Measurements from ENCODE around the gene ADD1. TPM values are rescaled to one million over a fixed set of nuclear protein-coding genes. Genes with fewer than 3 reads are reported as not detected.

ADD1 gene
- total RNA-seq, 2 donors from 2014 or later = 220 to 254 TPM

GRCh38 chr4:2824329-2824835 lies 19.3 kb upstream of the ADD1 start:
- no peak overlapping the region for H3K4me3 Mint-ChIP-seq
- H3K4me1 Mint-ChIP-seq = peaks cover 14% of the 10 kb centered on the region
- no peaks in the 10 kb centered on the region for H3K9me3 Mint-ChIP-seq
- no peak for ATAC-seq (replicated peaks)
- no peaks in the 10 kb centered on the region for H3K27me3 Mint-ChIP-seq
- H3K36me3 Mint-ChIP-seq (ENCODE audit: low read depth) = peaks cover 80% of the 10 kb centered on the region
- no peak overlapping the region for H3K27ac Mint-ChIP-seq

- Mint-ChIP-seq H3K9me3 (no peaks in the 10 kb centered on the region), H3K27me3 (no peaks in the 10 kb centered on the region), H3K4me3 (no peak overlapping the region), H3K4me1 (peaks cover 10% of the 10 kb centered on the region), H3K36me3 (ENCODE audit: low read depth) (peaks cover 81% of the 10 kb centered on the region), H3K27ac (no peak overlapping the region)
- ATAC-seq (replicated peaks) = no peak
These were observed 18.7 kb upstream of the ADD1 start for GRCh38 chr4:2824836-2825381.

- ATAC-seq (replicated peaks) = no peak
- no peaks in the 10 kb centered on the region for H3K9me3 Mint-ChIP-seq
- no peaks in the 10 kb centered on the region for H3K27me3 Mint-ChIP-seq
- H3K4me3 Mint-ChIP-seq = no peak overlapping the region
- H3K36me3 Mint-ChIP-seq (ENCODE audit: low read depth) = peaks cover 89% of the 10 kb centered on the region
- no peak overlapping the region for H3K27ac Mint-ChIP-seq
- H3K4me1 Mint-ChIP-seq = peaks cover 10% of the 10 kb centered on the region
These were observed 17.9 kb upstream of the ADD1 start for GRCh38 chr4:2825740-2826139.

- Mint-ChIP-seq H3K36me3 (ENCODE audit: low read depth) (peaks cover 86% of the 10 kb centered on the region), H3K4me3 (no peak overlapping the region), H3K9me3 (no peaks in the 10 kb centered on the region), H3K27ac (no peak overlapping the region), H3K27me3 (no peaks in the 10 kb centered on the region), H3K4me1 (peaks cover 10% of the 10 kb centered on the region)
- ATAC-seq (replicated peaks) = no peak
These were observed 16.4 kb upstream of the ADD1 start for GRCh38 chr4:2827071-2827873.

- ATAC-seq (replicated peaks) = no peak
- Mint-ChIP-seq H3K27me3 (no peaks in the 10 kb centered on the region), H3K9me3 (no peaks in the 10 kb centered on the region), H3K4me1 (peaks cover 10% of the 10 kb centered on the region), H3K36me3 (ENCODE audit: low read depth) (peaks cover 86% of the 10 kb centered on the region), H3K27ac (peak overlapping the region; percentile 16), H3K4me3 (no peak overlapping the region)
These were observed 15.5 kb upstream of the ADD1 start for GRCh38 chr4:2827874-2828751.

- Mint-ChIP-seq H3K27me3 (no peaks in the 10 kb centered on the region), H3K27ac (peak overlapping the region; percentile 16), H3K4me1 (peaks cover 10% of the 10 kb centered on the region), H3K4me3 (no peak overlapping the region), H3K36me3 (ENCODE audit: low read depth) (peaks cover 86% of the 10 kb centered on the region), H3K9me3 (no peaks in the 10 kb centered on the region)
- ATAC-seq (replicated peaks) = no peak
These were observed 14.9 kb upstream of the ADD1 start for GRCh38 chr4:2828758-2829181.

GRCh38 chr4:2829321-2829932 lies 14.2 kb upstream of the ADD1 start:
- ATAC-seq (replicated peaks) = no peak
- no peaks in the 10 kb centered on the region for H3K9me3 Mint-ChIP-seq

GRCh38 chr4:2829933-2830451 lies 13.7 kb upstream of the ADD1 start:
- no peak for ATAC-seq (replicated peaks)
- no peak overlapping the region for H3K27ac Mint-ChIP-seq
- peaks cover 10% of the 10 kb centered on the region for H3K4me1 Mint-ChIP-seq
- H3K36me3 Mint-ChIP-seq (ENCODE audit: low read depth) = peaks cover 74% of the 10 kb centered on the region
- no peaks in the 10 kb centered on the region for H3K27me3 Mint-ChIP-seq
- no peaks in the 10 kb centered on the region for H3K9me3 Mint-ChIP-seq
- H3K4me3 Mint-ChIP-seq = no peak overlapping the region

More at GRCh38 chr4:2829321-2829932, 14.2 kb upstream of the ADD1 start:
- Mint-ChIP-seq H3K27me3 (no peaks in the 10 kb centered on the region), H3K4me3 (no peak overlapping the region), H3K4me1 (peaks cover 10% of the 10 kb centered on the region), H3K27ac (no peak overlapping the region), H3K36me3 (ENCODE audit: low read depth) (peaks cover 80% of the 10 kb centered on the region)

GRCh38 chr4:2830632-2831610 lies 12.7 kb upstream of the ADD1 start:
- H3K4me1 Mint-ChIP-seq = peaks cover 10% of the 10 kb centered on the region
- H3K36me3 Mint-ChIP-seq (ENCODE audit: low read depth) = peaks cover 65% of the 10 kb centered on the region
- H3K27ac Mint-ChIP-seq = no peak overlapping the region
- no peaks in the 10 kb centered on the region for H3K27me3 Mint-ChIP-seq
- ATAC-seq (replicated peaks) = no peak
- no peaks in the 10 kb centered on the region for H3K9me3 Mint-ChIP-seq
- H3K4me3 Mint-ChIP-seq = no peak overlapping the region

GRCh38 chr4:2831611-2832308 lies 11.9 kb upstream of the ADD1 start:
- no peak overlapping the region for H3K27ac Mint-ChIP-seq
- H3K36me3 Mint-ChIP-seq (ENCODE audit: low read depth) = peaks cover 57% of the 10 kb centered on the region
- H3K27me3 Mint-ChIP-seq = no peaks in the 10 kb centered on the region
- H3K9me3 Mint-ChIP-seq = no peaks in the 10 kb centered on the region
- H3K4me3 Mint-ChIP-seq = no peak overlapping the region
- H3K4me1 Mint-ChIP-seq = peaks cover 6% of the 10 kb centered on the region
- ATAC-seq (replicated peaks) = no peak

- Mint-ChIP-seq H3K4me1 (peaks cover 4% of the 10 kb centered on the region), H3K4me3 (no peak overlapping the region), H3K9me3 (no peaks in the 10 kb centered on the region), H3K36me3 (ENCODE audit: low read depth) (peaks cover 50% of the 10 kb centered on the region), H3K27ac (peak overlapping the region; percentile 28), H3K27me3 (no peaks in the 10 kb centered on the region)
- ATAC-seq (replicated peaks) = no peak
These were observed 11.2 kb upstream of the ADD1 start for GRCh38 chr4:2832309-2832980.

GRCh38 chr4:2832981-2833670 lies 10.5 kb upstream of the ADD1 start:
- Mint-ChIP-seq H3K9me3 (no peaks in the 10 kb centered on the region), H3K4me1 (peaks cover 7% of the 10 kb centered on the region), H3K27me3 (no peaks in the 10 kb centered on the region), H3K27ac (peak overlapping the region; percentile 28), H3K4me3 (no peak overlapping the region), H3K36me3 (ENCODE audit: low read depth) (peaks cover 53% of the 10 kb centered on the region)
- ATAC-seq (replicated peaks) = no peak
